Fibroblast of peridontal ligament (primary cell): ENCODE results near the gene MS4A10.

ENCODE experiments used
- DNase-seq: peaks from one replicate; pipeline ENCODE4 v3.0.0-alpha.2; 2010; ENCODE audit errors: extremely low read depth

Gene MS4A10

GRCh38 chr11:60825118-60825517 lies 40.0 kb downstream of the MS4A10 start:
- no peak for DNase-seq

GRCh38 chr11:60825790-60826189 lies 40.7 kb downstream of the MS4A10 start:
- no peak for DNase-seq

GRCh38 chr11:60830478-60831142 lies 45.5 kb downstream of the MS4A10 start:
- DNase-seq = no peak

GRCh38 chr11:60831143-60831500 lies 46.0 kb downstream of the MS4A10 start:
- DNase-seq = peak; percentile 78

- DNase-seq = peak; percentile 61
Observed at GRCh38 chr11:60831501-60832079, 46.5 kb downstream of the MS4A10 start.

GRCh38 chr11:60834742-60835533 lies 49.8 kb downstream of the MS4A10 start:
- no peak for DNase-seq

- DNase-seq = no peak
Observed at GRCh38 chr11:60835534-60835846, 50.4 kb downstream of the MS4A10 start.

GRCh38 chr11:60836866-60837515 lies 51.9 kb downstream of the MS4A10 start:
- no peak for DNase-seq

GRCh38 chr11:60838132-60838531 lies 53.0 kb downstream of the MS4A10 start:
- no peak for DNase-seq

GRCh38 chr11:60840470-60841430 lies 55.6 kb downstream of the MS4A10 start:
- peak; percentile 97 for DNase-seq

GRCh38 chr11:60841797-60842667 lies 56.9 kb downstream of the MS4A10 start, which contains the start of gene CCDC86:
CCDC86 (plus strand) TSS chr11:60842113; CDS start chr11:60842125, 12 bp downstream.
- peak; percentile 94 for DNase-seq

GRCh38 chr11:60842668-60843600 lies 57.8 kb downstream of the MS4A10 start:
- no peak for DNase-seq

GRCh38 chr11:60844045-60844869 lies 59.1 kb downstream of the MS4A10 start:
- DNase-seq = no peak

GRCh38 chr11:60844870-60845221 lies 59.7 kb downstream of the MS4A10 start:
- no peak for DNase-seq

- DNase-seq = no peak
Observed at GRCh38 chr11:60845338-60845737, 60.2 kb downstream of the MS4A10 start.

- DNase-seq = no peak
Observed at GRCh38 chr11:60847281-60847680, 62.1 kb downstream of the MS4A10 start.

GRCh38 chr11:60847896-60848295 lies 62.8 kb downstream of the MS4A10 start:
- no peak for DNase-seq

- no peak for DNase-seq
Observed at GRCh38 chr11:60848714-60849151, 63.6 kb downstream of the MS4A10 start.
